AG10803 (cell line): ENCODE results near the gene DENND1C.
"Not testable (repeated sequence)": the region's sequence is repeated elsewhere in the genome, so short reads cannot be mapped to it uniquely, and the experiment has no call there.

Experiments
- DNase-seq: peaks from one replicate; pipeline ENCODE4 v3.0.0; 2010; ENCODE audit warnings: low read depth
- H3K4me3 ChIP-seq: 2 replicates; pipeline ENCODE4 v1.5.1; 2011; ENCODE audit warnings: mild to moderate bottlenecking, low read length, control low read depth
- CTCF ChIP-seq: conservative IDR thresholded peaks from 2 replicates; pipeline ENCODE4 v1.5.1; 2011; ENCODE audit warnings: mild to moderate bottlenecking, low read length, control low read depth, inconsistent platforms

Gene DENND1C

GRCh38 chr19:6516018-6516658 lies 34.6 kb upstream of the DENND1C start:
- peak; percentile 88 for DNase-seq
- H3K4me3 ChIP-seq = peak overlapping the region; percentile 83
- no peak for TF ChIP-seq CTCF

GRCh38 chr19:6514926-6515544 lies 33.4 kb upstream of the DENND1C start:
- DNase-seq = no peak
- no peak overlapping the region for H3K4me3 ChIP-seq
- no peak for TF ChIP-seq CTCF

GRCh38 chr19:6514089-6514488 lies 32.5 kb upstream of the DENND1C start:
- DNase-seq = no peak
- no peak overlapping the region for H3K4me3 ChIP-seq
- no peak for TF ChIP-seq CTCF

GRCh38 chr19:6510618-6511017 lies 29.0 kb upstream of the DENND1C start:
- H3K4me3 ChIP-seq = no peak overlapping the region
- DNase-seq = no peak
- TF ChIP-seq CTCF = no peak

- no peak for TF ChIP-seq CTCF
- H3K4me3 ChIP-seq = no peak overlapping the region
- DNase-seq = no peak
Observed at GRCh38 chr19:6509118-6509971, 27.8 kb upstream of the DENND1C start.

- H3K4me3 ChIP-seq, DNase-seq: not testable (repeated sequence)
Observed at GRCh38 chr19:6508028-6508771, 26.6 kb upstream of the DENND1C start.
